ENCODE results near the gene SLC9A5.

SLC9A5 gene

DNA sequence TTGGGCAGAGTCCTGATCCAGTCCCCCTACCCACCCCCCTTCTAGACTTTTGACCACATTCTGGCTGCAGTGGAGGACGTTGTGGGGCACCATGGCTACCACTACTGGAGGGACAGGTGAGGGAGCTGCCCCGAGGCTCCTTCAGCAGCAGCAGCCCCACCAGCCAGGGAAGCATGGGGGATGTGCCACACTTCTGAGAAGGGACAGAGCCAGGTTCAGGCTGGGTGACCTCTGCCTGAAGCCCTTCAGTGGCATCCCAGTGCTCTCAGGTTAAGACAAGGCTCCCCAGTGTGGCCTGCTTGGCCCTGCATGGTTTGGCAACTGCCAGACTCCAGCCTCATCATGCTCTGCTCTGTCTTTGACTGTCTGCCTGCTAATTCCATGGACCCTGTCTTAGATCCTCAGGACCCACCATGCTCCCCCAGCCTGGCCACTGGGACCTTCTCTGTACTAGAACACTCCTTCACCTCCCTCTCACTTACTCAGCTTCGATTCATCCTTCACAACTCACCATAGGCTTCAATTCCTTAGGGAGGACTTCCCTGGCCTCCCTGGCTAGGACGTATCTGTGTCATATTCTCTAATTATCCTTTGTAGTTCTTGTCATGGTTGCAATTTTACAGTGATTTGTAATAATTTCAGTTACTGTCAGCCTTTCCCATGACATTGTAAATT lies 8.8 kb downstream of the SLC9A5 start:
- no peak for DNase-seq

DNA sequence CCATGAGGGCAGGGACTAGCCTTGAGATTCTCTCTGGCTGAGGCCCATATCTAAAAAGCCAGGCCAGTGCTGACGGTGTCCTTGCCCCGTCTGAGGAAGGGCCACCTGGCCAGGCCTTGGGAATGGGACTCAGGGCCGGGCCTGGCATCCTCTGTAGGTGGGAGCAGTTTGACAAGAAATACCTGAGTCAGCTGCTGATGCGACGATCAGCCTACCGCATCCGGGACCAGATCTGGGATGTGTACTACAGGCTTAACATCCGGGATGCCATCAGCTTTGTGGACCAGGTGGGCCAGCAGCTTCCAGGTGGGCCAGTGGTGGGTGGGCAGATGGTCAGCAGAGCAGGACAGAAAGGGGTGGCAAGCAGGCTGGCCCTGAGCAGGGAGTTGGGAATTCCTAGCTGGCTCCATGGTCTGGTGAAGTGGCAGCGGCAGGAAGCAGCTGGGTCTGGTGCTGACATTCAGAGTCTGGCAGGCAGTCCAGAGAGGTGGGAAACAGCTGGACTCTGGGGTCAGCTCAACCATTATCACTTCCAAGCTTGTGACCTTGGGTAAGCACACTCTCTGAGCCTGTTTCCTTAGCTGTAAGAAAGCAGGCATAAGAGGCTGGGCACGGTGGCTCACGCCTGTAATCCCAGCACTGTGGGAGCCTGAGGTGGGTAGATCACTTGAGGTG lies 9.5 kb downstream of the SLC9A5 start:
- no peak for DNase-seq

DNA sequence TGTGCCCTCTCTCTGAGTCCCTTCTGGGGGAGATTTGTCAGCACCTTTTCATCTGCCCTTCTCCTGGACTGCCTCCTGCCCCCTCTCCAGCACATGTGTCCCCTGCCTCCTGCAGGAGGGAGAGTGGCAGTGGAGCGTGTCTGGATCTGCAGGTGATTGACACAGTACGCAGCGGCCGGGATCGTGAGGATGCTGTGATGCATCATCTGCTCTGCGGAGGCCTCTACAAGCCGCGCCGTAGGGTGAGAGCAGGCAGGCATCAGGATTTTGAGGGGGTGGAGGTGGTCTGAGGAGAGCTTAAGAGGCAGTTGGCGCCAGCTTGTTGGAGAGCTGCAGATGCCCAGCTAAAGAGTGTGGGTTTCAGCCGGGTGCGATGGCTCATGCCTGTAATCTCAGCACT lies 10.9 kb downstream of the SLC9A5 start:
- DNase-seq, result no peak

DNA sequence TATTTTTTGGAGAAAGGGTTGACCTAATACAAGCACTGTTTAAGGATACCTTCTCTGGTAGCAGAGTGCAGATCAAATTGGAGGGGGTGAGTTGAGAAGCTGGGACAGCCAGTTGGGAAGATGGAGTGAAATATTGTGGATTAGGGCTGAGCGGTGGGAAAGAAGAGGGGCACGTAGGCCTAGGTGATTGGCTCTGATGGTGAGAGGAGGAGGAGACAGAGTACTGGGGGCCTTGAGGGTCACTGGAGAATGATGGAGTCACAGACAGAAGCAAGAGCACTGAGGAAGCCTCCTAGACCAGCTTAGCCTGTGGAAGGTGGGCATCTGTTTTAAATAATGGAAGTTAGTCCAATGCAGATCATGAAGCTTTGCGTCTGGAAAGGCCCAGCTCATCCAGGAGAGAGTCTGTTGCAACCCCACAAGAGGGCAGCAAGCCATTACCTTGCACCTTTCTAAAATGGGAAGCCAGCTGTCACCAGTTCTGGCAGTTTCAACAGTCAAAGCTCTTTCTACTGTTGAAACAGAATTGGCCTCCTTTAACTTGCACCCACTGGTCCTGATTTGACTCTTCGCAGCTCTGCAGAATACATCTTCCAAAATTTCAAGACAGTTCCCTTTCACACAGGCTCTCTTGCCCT lies 11.8 kb downstream of the SLC9A5 start:
- DNase-seq, result peak; percentile 13 to 54

DNA sequence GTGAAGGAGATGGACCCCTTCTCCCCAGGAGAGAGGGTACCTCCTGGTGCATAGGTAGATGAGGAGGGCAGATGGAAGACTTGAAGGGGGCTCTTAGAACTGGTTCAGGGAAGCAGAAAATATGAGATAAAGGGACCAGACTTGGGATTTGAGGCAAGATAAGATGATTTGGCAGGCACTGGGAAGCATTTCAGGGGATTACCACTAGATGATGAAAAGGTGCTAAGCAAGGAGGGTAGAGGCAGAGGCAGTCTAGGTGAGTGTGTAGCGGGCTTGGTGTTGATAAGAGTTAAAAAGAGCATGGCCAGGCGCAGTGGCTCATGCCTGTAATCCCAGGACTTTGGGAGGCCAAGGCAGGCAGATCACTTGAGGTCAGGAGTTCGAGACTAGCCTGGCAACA lies 14.4 kb downstream of the SLC9A5 start:
- DNase-seq, result no peak

DNA sequence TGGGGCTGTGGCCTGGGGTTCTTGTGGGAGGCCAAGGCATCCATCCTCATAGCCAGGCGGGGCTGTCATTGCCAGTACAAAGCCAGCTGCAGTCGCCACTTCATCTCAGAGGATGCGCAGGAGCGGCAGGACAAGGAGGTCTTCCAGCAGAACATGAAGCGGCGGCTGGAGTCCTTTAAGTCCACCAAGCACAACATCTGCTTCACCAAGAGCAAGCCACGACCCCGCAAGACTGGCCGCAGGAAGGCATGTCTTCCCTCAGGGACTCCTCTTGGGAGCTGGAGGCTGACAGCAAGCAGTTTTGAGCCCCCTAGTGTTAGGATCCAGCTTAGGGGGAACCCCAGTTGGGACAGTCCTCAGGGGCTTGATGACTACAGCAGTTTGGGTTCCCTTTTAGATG lies 15.5 kb downstream of the SLC9A5 start:
- no peak for DNase-seq

DNA sequence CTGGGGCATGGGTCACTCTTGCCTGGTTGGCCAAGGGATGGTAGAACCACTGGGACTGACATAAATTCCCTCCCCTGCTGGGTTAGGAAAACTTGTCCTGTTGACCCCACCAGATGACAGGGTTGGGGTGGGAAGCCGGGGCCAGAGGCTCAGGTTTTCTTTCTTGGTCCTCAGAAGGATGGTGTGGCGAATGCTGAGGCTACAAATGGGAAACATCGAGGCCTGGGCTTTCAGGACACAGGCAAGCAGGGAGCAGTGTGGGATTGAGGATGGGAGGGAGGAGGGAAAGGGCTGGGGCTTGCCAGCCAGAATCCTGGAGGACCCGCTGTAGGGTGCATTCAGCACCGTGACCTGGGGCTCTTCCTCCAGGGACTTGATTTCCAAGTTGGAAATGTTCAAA lies 16.1 kb downstream of the SLC9A5 start:
- no peak for DNase-seq

DNA sequence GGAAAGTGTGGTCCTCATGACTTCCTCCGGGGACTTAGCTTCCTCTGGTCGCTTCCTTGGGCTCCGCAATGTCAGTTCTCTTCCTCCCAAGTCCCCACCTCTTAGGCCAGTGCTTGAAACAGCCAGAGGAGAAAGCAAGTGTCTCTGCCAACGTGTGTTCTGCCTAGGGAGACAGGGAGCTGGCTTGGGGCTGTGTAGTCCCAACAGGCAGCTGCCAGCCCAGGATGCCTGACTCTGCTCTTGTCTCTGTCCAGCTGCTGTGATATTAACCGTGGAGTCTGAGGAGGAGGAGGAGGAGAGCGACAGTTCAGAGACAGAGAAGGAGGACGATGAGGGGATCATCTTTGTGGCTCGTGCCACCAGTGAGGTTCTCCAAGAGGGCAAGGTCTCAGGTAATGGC lies 17.1 kb downstream of the SLC9A5 start:
- no peak for DNase-seq

DNA sequence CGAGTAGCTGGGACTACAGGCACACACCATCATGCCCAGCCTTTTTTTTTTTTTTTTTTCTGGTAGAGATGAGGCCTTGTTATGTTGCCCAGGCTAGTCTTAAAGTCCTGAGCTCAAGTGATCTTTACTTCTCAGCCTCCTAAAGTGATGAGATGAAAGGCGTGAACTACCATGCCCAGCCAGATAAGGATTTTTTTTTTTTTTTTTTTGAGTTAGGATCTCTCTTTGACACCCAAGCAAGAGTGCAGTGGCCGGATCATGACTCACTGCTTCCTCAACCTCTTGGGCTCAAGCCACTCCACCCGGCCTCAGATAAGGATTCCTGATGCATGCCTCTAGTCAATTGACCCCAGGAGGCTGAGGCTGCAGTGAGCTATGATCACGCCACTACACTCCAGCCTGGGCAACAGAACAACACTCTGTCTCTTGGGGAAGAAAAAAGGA lies 19.4 kb downstream of the SLC9A5 start:
- no peak for DNase-seq

DNA sequence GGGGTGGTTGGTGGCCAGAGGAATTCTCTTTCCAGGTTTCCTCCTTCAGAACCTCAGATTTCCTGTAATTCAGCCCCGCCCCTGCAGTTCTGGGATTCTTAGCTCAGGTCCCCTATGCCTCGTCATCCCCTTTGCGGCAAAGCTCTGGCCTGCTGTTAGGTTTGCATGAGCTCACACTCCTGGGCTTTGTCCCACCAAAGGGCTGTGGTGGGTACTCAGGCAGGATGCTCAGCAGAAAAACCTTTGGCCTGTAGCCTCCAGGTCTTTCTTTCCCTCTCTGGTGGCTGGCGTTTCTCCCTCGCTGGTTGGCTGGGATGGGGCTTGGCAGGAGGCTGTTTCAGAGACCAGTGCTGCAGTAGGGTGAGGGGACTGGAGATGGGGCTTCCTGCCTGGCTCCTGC lies 21.0 kb downstream of the SLC9A5 start:
- DNase-seq, result no peak

DNA sequence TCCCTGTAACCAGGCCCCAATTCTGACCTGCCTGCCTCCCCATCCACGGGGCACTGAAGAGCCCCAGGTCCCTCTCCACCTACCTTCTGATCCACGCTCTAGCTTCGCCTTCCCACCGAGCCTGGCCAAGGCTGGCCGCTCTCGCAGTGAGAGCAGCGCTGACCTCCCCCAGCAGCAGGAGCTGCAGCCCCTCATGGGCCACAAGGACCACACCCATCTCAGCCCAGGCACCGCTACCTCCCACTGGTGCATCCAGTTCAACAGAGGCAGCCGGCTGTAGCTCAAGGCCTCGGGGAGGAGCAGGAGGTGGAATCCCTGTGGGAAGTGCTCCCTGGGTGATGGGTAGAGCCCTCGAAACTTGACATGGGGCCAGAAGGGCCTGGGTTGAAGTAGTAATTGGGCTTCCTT lies 22.2 kb downstream of the SLC9A5 start:
- no peak for DNase-seq

DNA sequence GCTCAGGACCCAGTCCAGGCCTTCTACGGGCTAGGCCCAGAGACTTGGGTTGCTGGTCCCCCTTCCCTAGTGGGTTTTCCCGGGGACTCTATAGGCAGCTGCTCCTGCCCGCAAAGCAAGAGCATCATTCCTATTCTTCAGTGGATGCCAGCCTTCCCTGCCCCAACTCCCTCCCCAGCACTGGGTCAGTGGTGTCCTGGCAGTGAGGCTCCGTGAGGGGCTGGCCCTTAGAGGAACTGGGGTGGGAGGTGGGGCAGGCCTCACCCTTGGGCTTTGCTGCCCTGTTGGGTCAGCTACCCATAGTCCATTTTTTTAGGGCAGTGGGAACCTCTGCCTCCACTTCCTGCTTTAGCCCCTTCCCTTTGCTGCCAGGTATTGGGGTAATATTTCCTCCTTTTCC lies 22.7 kb downstream of the SLC9A5 start:
- no peak for DNase-seq

DNA sequence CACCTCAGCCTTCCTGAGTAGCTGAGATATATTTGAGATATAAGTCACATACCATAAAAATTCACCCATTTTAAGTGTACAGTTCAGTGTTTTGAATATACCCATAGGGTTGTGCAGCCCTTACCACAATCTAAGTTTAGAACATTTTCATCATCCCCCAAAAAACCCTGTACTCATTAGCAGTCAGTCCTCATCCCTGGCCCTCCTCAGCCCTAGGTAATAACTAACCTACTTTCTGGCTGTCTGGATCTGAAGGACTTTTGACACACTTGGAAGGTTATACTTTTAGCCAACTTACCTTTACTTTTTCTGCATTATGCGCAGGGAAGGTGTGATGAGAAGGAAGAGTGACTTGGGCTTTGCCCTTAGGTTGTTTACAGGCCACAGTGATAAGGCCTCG lies 26.5 kb downstream of the SLC9A5 start:
- DNase-seq, result no peak

DNA sequence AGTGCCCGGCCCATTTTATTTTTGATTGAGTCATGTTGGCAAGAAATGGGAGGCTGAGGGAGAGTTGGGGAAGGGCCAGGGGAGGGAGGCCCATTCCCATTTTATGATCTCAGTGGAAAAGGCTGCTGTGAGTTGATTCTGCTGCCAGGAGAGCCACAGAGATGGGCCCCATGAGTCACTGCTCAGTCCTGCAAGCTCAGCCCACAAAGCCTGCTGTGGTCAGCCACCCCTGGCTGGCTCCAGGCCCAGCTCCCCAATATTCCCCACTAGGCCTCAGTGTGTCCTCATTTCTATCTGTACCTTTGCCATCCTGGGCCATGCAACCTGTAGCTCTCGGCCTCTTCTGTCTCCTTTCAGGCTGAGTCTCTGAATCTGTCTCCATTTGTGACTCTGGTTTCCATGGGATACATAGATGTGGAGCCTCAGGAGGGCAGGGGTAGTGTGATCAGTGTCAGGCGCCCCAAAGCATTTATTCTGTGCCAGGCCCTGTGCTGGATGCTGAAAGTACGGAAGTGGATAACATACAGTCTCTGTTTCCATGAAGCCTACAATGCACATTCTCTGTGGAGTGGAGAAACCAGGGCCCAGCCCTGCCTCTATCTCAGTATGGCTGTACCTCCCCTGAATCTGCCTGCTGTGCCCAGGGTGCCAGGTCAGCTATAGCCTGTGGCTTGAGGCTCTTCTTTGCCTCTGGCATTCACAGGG lies 28.7 kb downstream of the SLC9A5 start:
- no peak for DNase-seq

DNA sequence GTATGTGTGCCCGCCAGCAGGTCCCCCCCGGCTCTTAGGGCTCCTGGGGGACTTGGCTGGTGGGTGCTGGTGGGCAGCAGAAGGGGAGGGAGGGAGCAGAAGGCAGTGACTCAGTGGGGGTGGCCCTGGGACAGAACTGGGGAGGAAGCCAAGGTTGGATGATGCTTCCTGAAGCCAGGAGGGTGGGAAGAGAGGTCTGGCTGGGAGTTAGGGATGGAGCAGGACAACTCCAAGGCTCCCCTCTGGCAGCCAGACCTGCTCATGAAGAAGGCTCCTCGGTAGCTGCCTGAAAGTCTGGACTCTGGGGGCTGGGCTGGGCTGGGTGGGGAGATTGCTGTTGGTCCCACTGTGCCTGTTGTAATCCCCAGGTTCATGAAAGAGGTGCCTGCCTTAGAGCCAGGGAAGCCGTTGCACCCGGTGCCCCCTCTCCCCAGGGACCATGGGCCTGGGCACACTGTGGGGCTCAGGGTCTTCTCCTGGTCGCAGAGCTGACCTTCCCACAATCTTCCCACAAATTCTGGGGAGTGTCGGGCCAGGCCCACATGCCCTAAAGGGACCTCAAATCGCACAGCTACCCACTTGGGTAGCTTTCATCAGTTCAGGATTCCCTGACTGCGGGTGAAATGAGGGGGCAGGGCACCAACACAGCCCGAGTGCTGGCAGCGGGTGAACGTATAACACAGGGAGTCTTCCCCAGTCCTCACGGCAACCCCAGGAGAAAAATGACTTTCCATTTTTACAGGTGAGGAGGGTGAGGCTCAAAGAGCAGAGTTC lies 29.4 kb downstream of the SLC9A5 start:
- no peak for DNase-seq

DNA sequence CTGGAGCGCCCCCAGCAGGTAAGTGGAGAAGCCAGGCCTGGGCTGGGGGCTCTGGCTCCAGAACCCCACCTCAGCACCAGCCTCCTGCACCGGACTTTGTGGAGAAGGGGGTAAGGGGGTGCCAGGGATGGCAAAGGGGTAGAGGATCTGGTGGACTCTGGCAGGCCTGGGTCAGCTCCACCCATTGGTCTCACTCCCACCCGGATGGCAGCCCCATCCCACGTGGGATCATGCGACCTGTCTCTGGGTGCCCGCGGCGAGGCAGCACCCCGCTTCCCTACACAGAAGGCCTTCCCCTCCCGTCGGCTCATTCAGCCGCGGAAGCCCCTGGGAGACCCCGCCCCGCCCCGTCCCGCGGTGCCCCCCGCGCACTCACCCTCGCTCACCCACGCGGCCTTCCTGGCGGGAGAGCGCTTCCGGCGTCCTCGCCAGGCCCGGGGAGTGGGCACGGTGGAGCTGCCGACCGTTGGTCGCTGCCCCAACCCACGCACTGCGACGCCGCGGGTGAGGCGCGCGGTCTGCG lies 30.1 kb downstream of the SLC9A5 start:
- DNase-seq, result peak in 1 of 2 experiments; percentile 43

DNA sequence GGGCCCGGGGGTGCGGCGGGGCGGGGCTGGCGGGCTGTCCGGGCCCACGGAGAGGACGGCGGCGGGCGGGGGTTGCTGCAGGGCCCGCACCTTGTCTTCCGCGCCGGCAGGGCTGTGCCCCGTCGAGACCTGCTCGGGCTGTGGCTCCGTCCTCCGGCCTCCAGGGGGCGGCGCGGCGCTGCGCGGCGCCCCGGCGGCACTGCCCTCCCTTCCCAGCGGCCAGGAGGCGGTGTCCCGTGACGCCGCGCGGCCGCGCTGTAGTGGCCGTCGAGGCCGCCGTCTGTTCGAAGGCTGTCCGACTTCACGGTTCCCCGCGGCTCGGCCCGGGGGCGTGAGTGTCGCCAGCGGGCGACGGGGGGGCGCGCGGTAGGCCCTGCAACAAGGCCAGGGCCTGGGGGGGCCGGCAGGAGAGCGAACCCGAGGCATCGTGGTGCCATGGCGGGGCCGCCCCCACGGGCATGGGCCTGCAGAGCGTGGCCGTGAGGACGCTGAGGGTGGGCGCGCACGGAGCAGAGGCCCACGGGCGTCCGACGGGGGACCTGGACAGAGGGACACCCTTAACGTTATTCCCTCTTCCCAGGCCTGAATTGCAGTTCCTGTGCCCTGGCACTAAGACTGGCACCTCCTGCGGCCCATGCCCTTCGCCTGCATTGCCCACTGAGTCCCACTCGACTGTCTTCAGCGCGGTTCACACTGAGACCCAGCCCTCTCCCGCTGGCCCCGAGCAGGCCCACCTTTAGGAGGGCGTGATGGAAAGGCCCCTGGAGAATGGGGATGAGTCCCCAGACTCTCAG lies 30.7 kb downstream of the SLC9A5 start, which contains the start of gene PLEKHG4:
Gene PLEKHG4, plus strand, starts transcription at position 237 of the 794 bp plus-strand sequence. Its CDS starts 513 bp downstream, at position 750.
- DNase-seq, result peak in 1 of 2 experiments; percentile 77

DNA sequence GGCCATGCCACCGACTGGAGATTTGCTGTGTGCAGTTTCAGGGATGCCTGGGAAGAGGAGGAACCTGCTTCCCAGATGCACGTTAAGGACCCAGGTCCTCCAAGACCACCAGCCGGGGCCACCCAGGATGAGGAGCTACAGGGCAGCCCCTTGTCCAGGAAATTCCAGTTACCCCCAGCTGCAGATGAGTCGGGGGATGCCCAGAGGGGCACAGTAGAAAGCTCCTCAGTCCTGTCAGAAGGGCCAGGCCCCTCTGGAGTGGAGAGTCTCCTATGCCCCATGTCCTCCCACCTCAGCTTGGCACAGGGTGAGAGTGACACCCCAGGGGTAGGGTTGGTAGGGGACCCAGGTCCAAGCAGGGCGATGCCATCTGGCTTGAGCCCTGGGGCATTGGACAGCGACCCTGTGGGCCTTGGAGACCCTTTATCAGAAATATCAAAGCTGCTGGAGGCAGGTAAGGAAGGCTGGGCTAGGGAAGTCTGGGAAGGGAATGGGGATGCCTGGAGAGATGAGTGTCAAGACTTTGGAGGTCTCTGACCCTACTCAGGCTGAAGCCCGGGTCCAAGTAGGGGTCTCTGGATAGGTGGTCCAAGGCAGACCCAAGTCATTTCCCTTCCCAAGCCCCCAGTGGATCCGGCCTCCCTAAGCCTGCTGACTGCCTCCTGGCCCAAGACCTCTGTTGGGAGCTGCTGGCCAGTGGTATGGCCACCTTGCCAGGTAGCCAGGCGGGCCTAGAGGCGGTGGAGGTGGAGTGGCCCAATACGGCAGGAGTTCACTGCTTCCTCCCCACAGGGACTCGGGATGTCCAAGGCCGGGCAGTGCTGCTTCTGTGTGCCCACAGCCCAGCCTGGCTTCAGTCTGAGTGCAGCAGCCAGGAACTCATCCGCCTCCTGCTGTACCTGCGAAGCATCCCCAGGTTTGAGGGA lies 31.6 kb downstream of the SLC9A5 start:
- no peak for DNase-seq

DNA sequence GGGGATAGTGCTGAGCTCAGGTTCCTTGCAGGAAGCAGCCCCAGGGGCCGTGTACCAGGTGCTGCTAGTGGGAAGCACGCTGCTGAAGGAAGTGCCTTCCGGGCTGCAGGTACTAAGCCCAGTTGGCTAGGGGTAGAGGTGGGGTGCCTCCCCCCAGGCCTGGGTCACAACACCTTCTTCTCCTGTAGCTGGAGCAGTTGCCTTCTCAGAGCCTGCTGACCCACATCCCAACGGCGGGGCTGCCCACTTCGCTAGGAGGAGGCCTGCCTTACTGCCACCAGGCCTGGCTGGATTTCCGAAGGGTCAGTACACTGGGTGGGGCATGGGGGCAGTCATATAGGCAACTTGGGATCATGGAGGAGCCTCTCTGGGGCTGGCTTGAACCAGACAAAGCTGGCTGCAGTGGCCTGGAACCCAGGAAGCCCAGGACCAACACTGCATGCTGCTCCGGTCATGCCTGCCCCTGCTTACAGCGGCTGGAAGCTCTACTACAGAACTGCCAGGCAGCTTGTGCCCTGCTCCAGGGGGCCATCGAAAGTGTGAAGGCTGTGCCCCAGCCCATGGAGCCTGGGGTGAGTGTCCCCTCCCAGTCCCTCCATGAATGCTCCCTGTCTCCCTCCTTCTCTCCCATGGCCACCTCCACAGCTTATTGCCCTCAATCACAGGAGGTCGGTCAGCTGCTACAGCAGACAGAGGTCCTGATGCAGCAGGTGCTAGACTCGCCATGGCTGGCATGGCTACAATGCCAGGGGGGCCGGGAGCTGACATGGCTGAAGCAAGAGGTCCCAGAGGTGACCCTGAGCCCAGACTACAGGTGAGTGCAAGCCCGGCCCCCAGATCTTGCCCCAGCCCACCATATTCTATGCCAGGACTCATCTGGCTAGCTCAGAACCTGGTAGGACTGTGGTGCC lies 33.0 kb downstream of the SLC9A5 start:
- DNase-seq, result no peak
